Retinal pigment epithelial cell (primary cell): ENCODE results near the gene TUBA4A.

Experiments
- DNase-seq: peaks from one replicate; pipeline ENCODE4 v3.0.0-alpha.2; 2010; ENCODE audit warnings: low read depth
- H3K4me3 ChIP-seq: 2 replicates; pipeline ENCODE4 v1.5.1; 2011; ENCODE audit warnings: mild to moderate bottlenecking, low read length, control low read depth, moderate library complexity
- TF ChIP-seq, protein P1 (sequence below): conservative IDR thresholded peaks from 2 replicates; pipeline ENCODE4 v1.5.1; 2011; ENCODE audit warnings: low read depth, low read length, control low read depth, inconsistent platforms

Gene TUBA4A

DNA sequence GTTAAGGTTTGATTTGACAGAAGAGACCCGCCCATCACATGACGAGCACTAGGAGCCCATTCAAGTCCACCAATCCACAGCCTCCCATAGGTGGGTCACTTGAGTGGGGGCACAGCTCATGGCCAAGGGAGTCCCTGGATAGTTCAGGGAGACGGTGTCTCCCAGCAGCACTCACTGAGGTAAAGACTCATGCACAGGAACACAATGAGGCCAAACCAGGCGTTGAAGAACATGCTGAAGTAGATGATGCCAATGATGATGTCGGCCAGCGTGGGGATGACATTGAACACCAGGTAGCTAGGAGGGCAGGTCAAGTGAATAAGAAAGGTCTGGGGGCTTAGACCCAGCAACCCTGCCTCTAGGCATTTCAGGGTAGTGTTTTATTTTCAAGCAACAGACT is 38.9 kb downstream of the TUBA4A start:
- TF ChIP-seq, protein P1, sequence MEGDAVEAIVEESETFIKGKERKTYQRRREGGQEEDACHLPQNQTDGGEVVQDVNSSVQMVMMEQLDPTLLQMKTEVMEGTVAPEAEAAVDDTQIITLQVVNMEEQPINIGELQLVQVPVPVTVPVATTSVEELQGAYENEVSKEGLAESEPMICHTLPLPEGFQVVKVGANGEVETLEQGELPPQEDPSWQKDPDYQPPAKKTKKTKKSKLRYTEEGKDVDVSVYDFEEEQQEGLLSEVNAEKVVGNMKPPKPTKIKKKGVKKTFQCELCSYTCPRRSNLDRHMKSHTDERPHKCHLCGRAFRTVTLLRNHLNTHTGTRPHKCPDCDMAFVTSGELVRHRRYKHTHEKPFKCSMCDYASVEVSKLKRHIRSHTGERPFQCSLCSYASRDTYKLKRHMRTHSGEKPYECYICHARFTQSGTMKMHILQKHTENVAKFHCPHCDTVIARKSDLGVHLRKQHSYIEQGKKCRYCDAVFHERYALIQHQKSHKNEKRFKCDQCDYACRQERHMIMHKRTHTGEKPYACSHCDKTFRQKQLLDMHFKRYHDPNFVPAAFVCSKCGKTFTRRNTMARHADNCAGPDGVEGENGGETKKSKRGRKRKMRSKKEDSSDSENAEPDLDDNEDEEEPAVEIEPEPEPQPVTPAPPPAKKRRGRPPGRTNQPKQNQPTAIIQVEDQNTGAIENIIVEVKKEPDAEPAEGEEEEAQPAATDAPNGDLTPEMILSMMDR = no peak
- no peak for DNase-seq
- no peak overlapping the region for H3K4me3 ChIP-seq

DNA sequence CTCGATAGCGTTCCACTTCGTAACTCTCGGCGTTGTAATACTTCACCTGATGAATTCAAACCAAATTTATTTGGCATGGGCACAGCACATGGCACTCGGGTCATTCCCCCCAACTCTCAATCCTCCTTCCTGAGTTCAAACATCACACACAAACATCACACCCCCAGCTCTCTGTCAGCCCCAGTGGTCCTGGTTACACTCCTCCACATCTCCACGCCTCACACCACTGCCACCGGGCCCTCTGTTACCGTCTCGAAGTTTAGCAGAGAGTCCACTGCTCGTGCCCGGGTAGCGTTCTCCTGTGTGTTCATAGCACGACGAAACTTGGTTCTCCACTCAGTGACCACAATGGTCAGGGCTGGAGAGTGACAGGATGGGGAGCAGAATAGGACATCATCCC is 39.6 kb downstream of the TUBA4A start:
- no peak for DNase-seq
- TF ChIP-seq, protein P1 = no peak
- no peak overlapping the region for H3K4me3 ChIP-seq

DNA sequence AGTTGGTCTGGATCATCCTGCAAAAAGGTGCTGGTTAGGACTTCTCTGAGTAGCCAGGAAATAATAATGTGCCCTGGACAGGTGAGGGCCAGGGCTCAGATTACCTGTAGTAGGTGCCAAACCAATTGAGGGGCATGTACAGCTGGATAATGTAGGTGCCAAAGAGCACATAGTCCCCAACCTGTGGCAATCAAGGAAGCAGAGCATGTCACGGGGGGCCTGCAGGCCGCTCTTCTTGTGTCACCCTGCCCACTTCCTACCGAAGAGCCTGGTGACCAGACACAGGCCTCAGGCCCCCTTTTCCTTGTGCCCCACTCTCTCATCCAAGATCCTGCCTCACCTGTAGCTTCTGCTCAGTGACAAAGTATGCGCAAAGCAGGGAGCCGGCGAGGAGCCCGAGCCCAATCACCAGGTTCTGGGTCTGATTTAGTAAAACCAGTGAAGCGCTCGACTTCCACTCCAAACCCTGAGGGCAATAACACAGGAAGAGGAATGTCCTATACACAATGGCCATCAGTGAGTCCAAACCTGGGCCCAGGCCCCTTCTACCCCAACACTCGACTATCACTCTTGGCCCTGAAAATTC is 40.1 kb downstream of the TUBA4A start:
- TF ChIP-seq, protein P1 = no peak
- DNase-seq = no peak
- H3K4me3 ChIP-seq = no peak overlapping the region

DNA sequence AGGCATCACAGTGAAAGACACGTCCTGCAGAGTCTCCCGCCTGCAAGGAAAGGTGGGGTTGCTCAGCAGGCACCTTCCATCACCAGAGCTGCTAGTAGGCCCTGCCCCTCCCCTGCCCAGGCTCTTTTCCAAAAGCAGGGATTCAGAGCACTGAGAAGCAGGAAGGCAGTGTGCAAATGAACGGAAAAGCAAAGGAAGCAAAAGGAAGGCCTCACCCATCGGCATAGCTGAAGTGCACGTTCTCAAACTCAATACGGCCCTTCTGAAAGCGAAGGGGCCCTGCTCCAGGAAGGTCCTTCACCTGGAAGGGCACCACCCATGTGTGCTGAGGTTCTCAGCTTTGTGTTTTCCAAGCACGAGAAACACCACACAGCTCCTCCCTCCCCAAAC is 40.7 kb downstream of the TUBA4A start:
- no peak for DNase-seq
- H3K4me3 ChIP-seq = no peak overlapping the region

DNA sequence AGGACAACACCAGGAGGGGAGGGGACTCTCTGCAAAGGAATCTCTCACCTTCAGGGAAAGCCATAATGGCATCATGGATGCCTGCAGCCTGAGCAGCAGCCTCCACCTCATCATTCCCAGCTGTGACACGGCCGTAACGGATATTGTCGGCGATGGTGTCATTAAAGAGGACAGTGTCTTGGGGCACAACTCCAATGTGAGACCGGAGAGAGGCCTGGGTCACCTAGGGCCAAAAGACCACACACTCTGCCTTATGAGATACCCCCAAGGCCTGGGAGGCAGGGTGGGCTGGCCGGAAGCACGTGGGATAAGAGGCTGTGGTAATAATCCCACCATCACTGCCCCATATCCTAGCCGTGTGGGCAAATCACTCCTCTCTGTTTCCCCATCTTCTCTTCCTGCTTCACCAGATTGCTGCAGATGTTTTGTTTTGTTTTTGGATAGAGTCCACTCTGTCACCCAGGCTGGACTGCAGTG is 42.8 kb downstream of the TUBA4A start:
- no peak overlapping the region for H3K4me3 ChIP-seq
- TF ChIP-seq, protein P1 = no peak
- DNase-seq = no peak

More for the DNA sequence above, 40.7 kb downstream of the TUBA4A start:
- TF ChIP-seq, protein P1 = no peak

DNA sequence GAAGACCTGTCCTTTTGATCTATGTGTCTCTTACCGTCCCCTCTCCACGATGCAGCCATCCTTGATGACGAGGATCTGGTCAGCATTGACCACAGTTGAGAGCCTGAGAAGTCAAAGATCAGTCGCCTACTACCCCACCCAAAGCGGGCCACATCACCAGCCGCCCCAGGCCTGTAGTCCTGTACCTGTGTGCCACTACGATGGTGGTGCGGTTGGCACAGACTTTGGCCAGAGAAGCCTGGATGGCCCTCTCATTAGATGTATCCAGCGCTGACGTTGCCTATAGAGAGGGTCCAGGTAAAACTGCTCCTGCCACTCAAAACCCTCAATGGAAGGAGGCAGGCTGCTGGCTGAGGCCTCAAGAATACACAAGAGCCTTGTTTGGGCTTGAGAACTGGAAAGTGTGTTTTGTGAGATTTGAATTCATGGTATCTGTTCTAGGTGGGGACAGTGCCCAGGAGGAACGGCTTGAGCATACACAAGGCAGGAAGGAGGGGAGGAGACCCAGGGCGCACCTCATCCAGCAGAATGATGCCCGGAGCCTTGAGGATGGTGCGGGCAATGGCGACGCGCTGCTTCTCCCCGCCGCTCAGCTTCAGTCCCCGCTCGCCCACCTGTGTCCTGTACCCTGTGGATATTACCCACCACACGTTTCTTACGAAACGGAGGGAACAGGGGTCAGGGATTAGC is 43.4 kb downstream of the TUBA4A start:
- TF ChIP-seq, protein P1 = no peak
- DNase-seq = no peak
- H3K4me3 ChIP-seq = no peak overlapping the region
